AG04449 (cell line): ENCODE results near the gene TMEM62.

Experiments used
- CTCF ChIA-PET: fragments of 350-600 bp; formaldehyde crosslinking; extraction: SDS; loops from one replicate; lab custom pipeline; 2021; ENCODE audit warnings: antibody characterized with exemption; lab: Yijun Ruan, JAX
- POLR2A ChIA-PET: fragments of 400-600, 350-600 bp; formaldehyde crosslinking; extraction: SDS; loops from one replicate; lab custom pipeline; 2020; ENCODE audit warnings: antibody characterized with exemption, inconsistent platforms; lab: Yijun Ruan, JAX
- DNase-seq: peaks from one replicate; pipeline ENCODE4 v3.0.0-alpha.2; 2010; ENCODE audit warnings: low read depth, low spot score
- H3K4me3 ChIP-seq: 2 replicates; pipeline ENCODE4 v1.5.1; 2011; ENCODE audit warnings: low read depth, mild to moderate bottlenecking, control low read depth, low read length
- CTCF ChIP-seq: IDR thresholded peaks from one replicate; pipeline ENCODE4 v1.5.1; 2011; ENCODE audit warnings: mild to moderate bottlenecking, moderate library complexity, low read length, control low read depth, inconsistent platforms; ENCODE audit not compliant: insufficient read depth; ENCODE audit errors: missing control alignments

The TMEM62 gene

GRCh38 chr15:43199945-43200488 lies 66.6 kb downstream of the TMEM62 start:
- CTCF ChIA-PET = interaction anchor here (1.5 to 1.8 kb wide), 3 partner anchors 10 to 86 kb away, joined by 3 to 5 read pairs (median 5); no protein-coding TSS in a partner anchor
- no peak for TF ChIP-seq CTCF
- DNase-seq = no peak
- no peak overlapping the region for H3K4me3 ChIP-seq
- POLR2A ChIA-PET = no interaction called here

- ChIA-PET CTCF (interaction anchor here (0.6 to 5.7 kb wide), 32 partner anchors 11 to 525 kb away, joined by 3 to 114 read pairs (median 4); partner anchors contain the start of genes TUBGCP4 and ZSCAN29), POLR2A (no interaction called here)
- no peak for DNase-seq
These were observed 70.9 kb downstream of the TMEM62 start for GRCh38 chr15:43204016-43204901.

GRCh38 chr15:43206054-43206453 lies 72.7 kb downstream of the TMEM62 start:
- ChIA-PET POLR2A (no interaction called here), CTCF (interaction anchor here (1.0 to 5.7 kb wide), 9 partner anchors 9 to 502 kb away, joined by 4 to 75 read pairs (median 13); no protein-coding TSS in a partner anchor)
- no peak overlapping the region for H3K4me3 ChIP-seq
- TF ChIP-seq CTCF = no peak
- no peak for DNase-seq

More at GRCh38 chr15:43204016-43204901, 70.9 kb downstream of the TMEM62 start:
- TF ChIP-seq CTCF = peak; percentile 79
- no peak overlapping the region for H3K4me3 ChIP-seq

- ChIA-PET CTCF (interaction anchor here (1.0 to 5.7 kb wide), 6 partner anchors 8 to 503 kb away, joined by 4 to 75 read pairs (median 8); no protein-coding TSS in a partner anchor), POLR2A (no interaction called here)
- no peak for DNase-seq
- no peak for TF ChIP-seq CTCF
- no peak overlapping the region for H3K4me3 ChIP-seq
These were observed 73.6 kb downstream of the TMEM62 start for GRCh38 chr15:43207024-43207423.

GRCh38 chr15:43208052-43209002 lies 74.9 kb downstream of the TMEM62 start:
- no peak for TF ChIP-seq CTCF
- CTCF ChIA-PET = interaction anchor here (1.2 to 10.4 kb wide), 8 partner anchors 7 to 504 kb away, joined by 3 to 84 read pairs (median 10); partner anchors contain the start of gene CCNDBP1
- POLR2A ChIA-PET = no interaction called here
- no peak overlapping the region for H3K4me3 ChIP-seq
- DNase-seq = no peak
